ENCODE measurements around the gene SLC6A5.
"Not testable (repeated sequence)": the region's sequence is repeated elsewhere in the genome, so short reads cannot be mapped to it uniquely, and the experiment has no call there.

SLC6A5 gene

GRCh38 chr11:20599221-20600019 is at the start of gene SLC6A5:
TSS of gene SLC6A5 (plus strand) at chr11:20599608. CDS start at chr11:20599673, 65 bp downstream.
- Mint-ChIP-seq H3K4me3 (no peak within 1 kb of the TSS), H3K27me3 (ENCODE audit: low read depth) (peaks cover 96% of the 10 kb centered on the region), H3K9me3 (peaks cover 3% of the 10 kb centered on the region), H3K36me3 (ENCODE audit: low read depth) (no peaks in the 10 kb centered on the region), H3K4me1 (ENCODE audit: low read depth) (peaks cover 5% of the 10 kb centered on the region), H3K27ac (peak within 1 kb of the TSS; percentile 26)
- DNase-seq (ENCODE audit: low spot score): no peak

GRCh38 chr11:20551096-20551495 is 48.3 kb upstream of the SLC6A5 start:
- Mint-ChIP-seq H3K36me3 (ENCODE audit: low read depth) (no peaks in the 10 kb centered on the region), H3K27me3 (ENCODE audit: low read depth) (peaks cover 2% of the 10 kb centered on the region), H3K27ac (no peak overlapping the region), H3K4me1 (ENCODE audit: low read depth) (no peaks in the 10 kb centered on the region), H3K9me3 (no peaks in the 10 kb centered on the region), H3K4me3 (no peak overlapping the region)
- DNase-seq (ENCODE audit: low spot score): no peak

GRCh38 chr11:20555783-20556182 is 43.6 kb upstream of the SLC6A5 start:
- peaks cover 4% of the 10 kb centered on the region for H3K27me3 Mint-ChIP-seq (ENCODE audit: low read depth)
- H3K4me1 Mint-ChIP-seq (ENCODE audit: low read depth): peaks cover 4% of the 10 kb centered on the region
- DNase-seq (ENCODE audit: low spot score): no peak
- peaks cover 6% of the 10 kb centered on the region for H3K9me3 Mint-ChIP-seq
- H3K4me3 Mint-ChIP-seq: no peak overlapping the region
- no peaks in the 10 kb centered on the region for H3K36me3 Mint-ChIP-seq (ENCODE audit: low read depth)
- no peak overlapping the region for H3K27ac Mint-ChIP-seq

- H3K27ac Mint-ChIP-seq; H3K9me3 Mint-ChIP-seq; H3K27me3 Mint-ChIP-seq (ENCODE audit: low read depth); H3K4me3 Mint-ChIP-seq; H3K4me1 Mint-ChIP-seq (ENCODE audit: low read depth); H3K36me3 Mint-ChIP-seq (ENCODE audit: low read depth); DNase-seq (ENCODE audit: low spot score): not testable (repeated sequence)
These were observed 43.0 kb upstream of the SLC6A5 start for GRCh38 chr11:20556396-20556795.

GRCh38 chr11:20558741-20559140 is 40.7 kb upstream of the SLC6A5 start:
- Mint-ChIP-seq H3K9me3 (peaks cover 6% of the 10 kb centered on the region), H3K36me3 (ENCODE audit: low read depth) (no peaks in the 10 kb centered on the region), H3K4me3 (no peak overlapping the region), H3K27me3 (ENCODE audit: low read depth) (peaks cover 5% of the 10 kb centered on the region), H3K27ac (no peak overlapping the region), H3K4me1 (ENCODE audit: low read depth) (peaks cover 4% of the 10 kb centered on the region)
- DNase-seq (ENCODE audit: low spot score): no peak

GRCh38 chr11:20559523-20560300 is 39.7 kb upstream of the SLC6A5 start:
- peaks cover 7% of the 10 kb centered on the region for H3K27me3 Mint-ChIP-seq (ENCODE audit: low read depth)
- no peak overlapping the region for H3K4me3 Mint-ChIP-seq
- no peak for DNase-seq (ENCODE audit: low spot score)
- no peak overlapping the region for H3K27ac Mint-ChIP-seq
- peaks cover 6% of the 10 kb centered on the region for H3K9me3 Mint-ChIP-seq
- H3K4me1 Mint-ChIP-seq (ENCODE audit: low read depth): peaks cover 4% of the 10 kb centered on the region
- no peaks in the 10 kb centered on the region for H3K36me3 Mint-ChIP-seq (ENCODE audit: low read depth)

- Mint-ChIP-seq H3K36me3 (ENCODE audit: low read depth) (no peaks in the 10 kb centered on the region), H3K9me3 (no peaks in the 10 kb centered on the region), H3K4me1 (ENCODE audit: low read depth) (peaks cover 4% of the 10 kb centered on the region), H3K27ac (no peak overlapping the region), H3K27me3 (ENCODE audit: low read depth) (peaks cover 9% of the 10 kb centered on the region), H3K4me3 (no peak overlapping the region)
- no peak for DNase-seq (ENCODE audit: low spot score)
These were observed 37.5 kb upstream of the SLC6A5 start for GRCh38 chr11:20561915-20562314.

- peaks cover 9% of the 10 kb centered on the region for H3K27me3 Mint-ChIP-seq (ENCODE audit: low read depth)
- H3K27ac Mint-ChIP-seq: no peak overlapping the region
- H3K4me3 Mint-ChIP-seq: no peak overlapping the region
- H3K9me3 Mint-ChIP-seq: no peaks in the 10 kb centered on the region
- no peaks in the 10 kb centered on the region for H3K36me3 Mint-ChIP-seq (ENCODE audit: low read depth)
- DNase-seq (ENCODE audit: low spot score): no peak
- H3K4me1 Mint-ChIP-seq (ENCODE audit: low read depth): peaks cover 4% of the 10 kb centered on the region
These were observed 35.5 kb upstream of the SLC6A5 start for GRCh38 chr11:20563866-20564265.

- Mint-ChIP-seq H3K27ac (no peak overlapping the region), H3K27me3 (ENCODE audit: low read depth) (peaks cover 9% of the 10 kb centered on the region), H3K4me3 (no peak overlapping the region), H3K9me3 (no peaks in the 10 kb centered on the region), H3K36me3 (ENCODE audit: low read depth) (no peaks in the 10 kb centered on the region), H3K4me1 (ENCODE audit: low read depth) (peaks cover 4% of the 10 kb centered on the region)
- no peak for DNase-seq (ENCODE audit: low spot score)
These were observed 34.4 kb upstream of the SLC6A5 start for GRCh38 chr11:20564846-20565635.

- H3K36me3 Mint-ChIP-seq (ENCODE audit: low read depth); DNase-seq (ENCODE audit: low spot score); H3K4me1 Mint-ChIP-seq (ENCODE audit: low read depth); H3K9me3 Mint-ChIP-seq; H3K4me3 Mint-ChIP-seq; H3K27me3 Mint-ChIP-seq (ENCODE audit: low read depth); H3K27ac Mint-ChIP-seq: not testable (repeated sequence)
These were observed 33.3 kb upstream of the SLC6A5 start for GRCh38 chr11:20566115-20566514.

- H3K27ac Mint-ChIP-seq: no peak overlapping the region
- peaks cover 7% of the 10 kb centered on the region for H3K27me3 Mint-ChIP-seq (ENCODE audit: low read depth)
- no peaks in the 10 kb centered on the region for H3K36me3 Mint-ChIP-seq (ENCODE audit: low read depth)
- no peaks in the 10 kb centered on the region for H3K4me1 Mint-ChIP-seq (ENCODE audit: low read depth)
- H3K4me3 Mint-ChIP-seq: no peak overlapping the region
- no peaks in the 10 kb centered on the region for H3K9me3 Mint-ChIP-seq
- DNase-seq (ENCODE audit: low spot score): no peak
These were observed 32.6 kb upstream of the SLC6A5 start for GRCh38 chr11:20566591-20567434.

GRCh38 chr11:20579725-20580124 is 19.7 kb upstream of the SLC6A5 start:
- not testable (repeated sequence) for H3K4me1 Mint-ChIP-seq (ENCODE audit: low read depth); H3K4me3 Mint-ChIP-seq; H3K27ac Mint-ChIP-seq; H3K27me3 Mint-ChIP-seq (ENCODE audit: low read depth); H3K9me3 Mint-ChIP-seq; H3K36me3 Mint-ChIP-seq (ENCODE audit: low read depth); DNase-seq (ENCODE audit: low spot score)

GRCh38 chr11:20583201-20583600 is 16.2 kb upstream of the SLC6A5 start:
- no peak for DNase-seq (ENCODE audit: low spot score)
- Mint-ChIP-seq H3K4me1 (ENCODE audit: low read depth) (no peaks in the 10 kb centered on the region), H3K9me3 (no peaks in the 10 kb centered on the region), H3K4me3 (no peak overlapping the region), H3K27ac (no peak overlapping the region), H3K27me3 (ENCODE audit: low read depth) (peaks cover 2% of the 10 kb centered on the region), H3K36me3 (ENCODE audit: low read depth) (no peaks in the 10 kb centered on the region)

Data from T-helper 2 cell treated with Interferon-gamma antibody and Interleukin-4, amounts not matched to agents 5 μg/mL and 100 μg/mL, for 36 hours (primary cell).